Fibroblast of villous mesenchyme (primary cell): Measurements from ENCODE around the gene RBP7. TPM values are rescaled to one million over a fixed set of nuclear protein-coding genes. Genes with fewer than 3 reads are reported as not detected.

Experiments
- DNase-seq: peaks from one replicate; pipeline ENCODE4 v3.0.0-alpha.2; 2010; ENCODE audit warnings: low read depth
- H3K4me3 ChIP-seq: 2 replicates; pipeline ENCODE4 v1.5.1; 2011; ENCODE audit warnings: low read depth, mild to moderate bottlenecking, low read length
- CTCF ChIP-seq: IDR thresholded peaks from 2 replicates; pipeline ENCODE4 v1.5.1; 2012; ENCODE audit warnings: low read depth, mild to moderate bottlenecking, low read length; ENCODE audit not compliant: insufficient read depth
- total RNA-seq: library from RNA; depleted of rRNA; stranded (reverse); fragments of >200 nt; gene quantifications from 2 replicates; pipeline ENCODE4 v1.2.3, GENCODE V29; 2012

RBP7 gene
- total RNA-seq, 1 donor, result 0.43 TPM

GRCh38 chr1:10048601-10049000 lies 51.6 kb downstream of the RBP7 start:
- TF ChIP-seq CTCF, result no peak
- H3K4me3 ChIP-seq, result no peak overlapping the region
- no peak for DNase-seq

DNA sequence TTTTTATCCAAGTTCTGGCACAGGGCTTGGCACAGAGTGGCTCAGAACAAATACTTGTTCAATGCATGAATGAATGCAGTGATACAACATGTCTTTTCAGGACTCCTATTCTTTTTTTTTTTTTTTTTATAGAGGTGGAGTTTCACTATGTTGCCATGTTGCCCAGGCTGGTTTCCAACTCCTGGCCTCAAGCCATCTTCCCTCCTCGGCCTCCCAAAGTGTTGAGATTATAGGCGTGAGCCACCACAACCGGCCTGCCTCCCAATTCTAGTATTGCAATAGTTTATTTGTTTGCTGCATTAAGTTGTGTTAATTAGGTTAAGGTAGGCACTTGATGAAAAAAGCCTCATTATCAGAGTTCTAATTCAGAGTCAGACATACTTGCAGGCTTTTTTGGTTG lies 53.6 kb downstream of the RBP7 start:
- no peak for DNase-seq
- H3K4me3 ChIP-seq, result no peak overlapping the region
- no peak for TF ChIP-seq CTCF

DNA sequence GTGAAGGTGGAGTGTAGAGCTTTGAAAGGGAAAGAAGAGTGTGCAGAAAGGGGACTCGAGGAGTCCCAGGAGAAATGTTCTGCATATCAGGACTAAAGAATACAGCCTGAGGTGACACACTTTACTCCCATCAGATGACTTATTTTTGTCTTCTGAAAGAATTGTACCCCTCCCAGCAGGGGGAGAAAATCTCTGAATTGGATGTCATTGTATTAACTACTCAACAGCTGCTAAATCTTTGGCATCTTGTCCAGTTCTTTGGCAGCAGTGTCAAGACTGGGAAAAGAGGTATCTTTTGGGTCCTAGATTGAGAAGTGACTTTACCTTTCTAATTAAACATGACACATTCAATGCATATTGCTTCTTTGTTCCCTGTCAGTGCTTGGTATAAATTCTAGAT lies 54.6 kb downstream of the RBP7 start:
- H3K4me3 ChIP-seq, result no peak overlapping the region
- no peak for DNase-seq
- TF ChIP-seq CTCF, result no peak

DNA sequence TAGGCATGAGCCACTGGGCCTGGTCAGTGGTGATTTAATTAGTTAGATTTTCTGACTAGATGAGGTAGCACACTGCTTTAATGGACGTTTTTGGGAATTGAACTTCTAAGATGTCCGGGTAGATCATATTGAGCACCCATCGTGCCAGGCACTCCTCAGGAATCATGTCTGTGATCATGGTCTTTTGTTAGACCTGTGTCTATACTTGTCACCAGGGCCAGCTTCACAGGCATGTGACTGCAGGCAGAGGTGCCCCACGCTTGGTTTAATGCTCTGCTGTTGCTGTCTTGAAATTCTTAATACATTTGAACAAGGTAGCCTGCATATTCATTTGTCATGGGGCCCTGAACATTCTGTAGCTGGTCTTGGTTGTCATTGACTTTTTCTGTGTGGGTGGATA lies 55.3 kb downstream of the RBP7 start:
- TF ChIP-seq CTCF, result no peak
- no peak for DNase-seq
- H3K4me3 ChIP-seq, result no peak overlapping the region

GRCh38 chr1:10054465-10054864 lies 57.4 kb downstream of the RBP7 start:
- TF ChIP-seq CTCF, result no peak
- DNase-seq, result no peak
- no peak overlapping the region for H3K4me3 ChIP-seq

- no peak overlapping the region for H3K4me3 ChIP-seq
- no peak for TF ChIP-seq CTCF
- DNase-seq, result no peak
These were observed 59.6 kb downstream of the RBP7 start for GRCh38 chr1:10056599-10056987.

- no peak for TF ChIP-seq CTCF
- peak; percentile 54 for DNase-seq
- H3K4me3 ChIP-seq, result no peak overlapping the region
These were observed 60.3 kb downstream of the RBP7 start for GRCh38 chr1:10057343-10057742.
